Iris pigment epithelial cell (primary cell): ENCODE measurements around the gene SARDH.
"Not testable (repeated sequence)": the region's sequence is repeated elsewhere in the genome, so short reads cannot be mapped to it uniquely, and the experiment has no call there.

ENCODE experiments used
- DNase-seq: peaks from one replicate; pipeline ENCODE4 v3.0.0-alpha.2; 2011; ENCODE audit warnings: low read depth

SARDH gene

GRCh38 chr9:133685653-133686609 lies 52.2 kb downstream of the SARDH start:
- DNase-seq, result no peak

- no peak for DNase-seq
Observed at GRCh38 chr9:133684936-133685361, 53.2 kb downstream of the SARDH start.

GRCh38 chr9:133684121-133684935 lies 53.8 kb downstream of the SARDH start:
- DNase-seq, result no peak

GRCh38 chr9:133683586-133684120 lies 54.5 kb downstream of the SARDH start:
- peak; percentile 25 for DNase-seq

GRCh38 chr9:133682818-133683585 lies 55.1 kb downstream of the SARDH start:
- no peak for DNase-seq

- DNase-seq, result no peak
Observed at GRCh38 chr9:133681658-133682306, 56.4 kb downstream of the SARDH start.

GRCh38 chr9:133680976-133681657 lies 57.0 kb downstream of the SARDH start:
- no peak for DNase-seq

GRCh38 chr9:133680250-133680975 lies 57.7 kb downstream of the SARDH start:
- DNase-seq, result no peak

GRCh38 chr9:133679466-133680061 lies 58.6 kb downstream of the SARDH start:
- DNase-seq, result no peak

- no peak for DNase-seq
Observed at GRCh38 chr9:133679056-133679455, 59.1 kb downstream of the SARDH start.

- no peak for DNase-seq
Observed at GRCh38 chr9:133677126-133678010, 60.8 kb downstream of the SARDH start.

GRCh38 chr9:133676450-133676849 lies 61.7 kb downstream of the SARDH start:
- DNase-seq, result no peak

DNA sequence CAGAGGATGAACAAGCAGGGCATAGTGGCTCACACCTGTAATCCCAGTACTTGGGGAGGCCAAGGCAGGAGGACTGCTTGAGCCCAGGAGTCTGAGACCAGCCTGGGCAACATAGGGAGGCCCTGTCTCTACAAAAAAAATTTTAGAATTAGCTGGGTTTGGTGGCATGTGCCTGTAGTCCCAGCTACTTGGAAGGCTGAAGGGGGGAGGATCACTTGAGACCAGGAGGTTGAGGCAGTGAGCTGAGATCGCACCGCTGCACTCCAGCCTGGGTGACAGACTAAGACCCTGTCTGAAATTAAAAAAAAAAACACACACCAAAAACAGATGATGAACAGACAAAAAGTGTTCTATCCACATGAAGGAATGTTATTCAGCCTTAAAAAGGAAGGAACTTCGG lies 62.4 kb downstream of the SARDH start:
- DNase-seq, result not testable (repeated sequence)

GRCh38 chr9:133674091-133674490 lies 64.1 kb downstream of the SARDH start:
- DNase-seq, result no peak

- no peak for DNase-seq
Observed at GRCh38 chr9:133673258-133673655, 64.9 kb downstream of the SARDH start.

GRCh38 chr9:133672503-133673257 lies 65.5 kb downstream of the SARDH start:
- no peak for DNase-seq

DNA sequence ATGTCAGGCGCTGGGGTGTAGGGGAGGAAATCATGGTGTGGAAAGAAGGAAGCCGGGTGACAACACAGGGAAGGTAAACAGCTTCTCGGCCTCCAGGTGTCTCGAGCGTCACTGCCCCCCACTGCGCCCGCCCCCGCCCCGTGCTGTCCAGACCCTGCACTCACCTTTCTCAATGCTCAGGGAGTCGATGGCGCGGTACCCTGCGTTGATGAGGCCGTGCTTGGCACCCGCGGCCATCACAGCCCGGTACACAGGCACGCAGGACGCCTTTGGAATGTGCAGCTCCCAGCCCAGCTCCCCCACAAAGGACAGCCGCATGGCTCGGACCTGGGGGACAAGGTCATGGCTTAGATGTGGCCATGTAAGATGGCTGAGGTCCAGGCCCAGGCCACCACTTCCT lies 66.8 kb downstream of the SARDH start:
- no peak for DNase-seq

DNA sequence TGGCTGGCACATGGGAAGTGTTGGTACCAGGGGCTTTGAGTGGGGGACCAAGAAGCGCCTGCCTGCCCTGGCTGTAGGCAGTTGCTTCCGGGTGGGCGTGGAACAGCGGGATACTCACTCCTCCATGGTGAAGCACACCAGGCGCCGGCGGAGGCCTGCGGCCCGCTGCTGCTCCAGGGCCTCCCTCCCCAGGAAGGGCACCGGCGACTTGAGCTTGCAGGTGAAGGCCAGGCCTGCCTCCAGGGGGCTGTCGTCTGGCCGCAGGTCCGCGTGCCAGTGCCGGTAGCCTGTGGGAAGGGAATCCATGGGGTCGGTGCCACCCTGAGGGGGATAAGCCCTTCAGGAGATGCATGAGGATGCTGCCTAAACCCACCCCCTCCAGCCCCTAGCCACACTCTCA lies 67.7 kb downstream of the SARDH start:
- DNase-seq, result no peak
